NCI-H1694 treated with DMSO at 0.1 percent for 48 hours (cell line): ENCODE data around the gene PRKN.
A peak's percentile ranks its signal among the peaks of the same experiment; 100 is the strongest.

Experiments used
- DNase-seq: peaks from one replicate; lab custom pipeline; 2025; lab: John Stamatoyannopoulos, UW

Gene PRKN

DNA sequence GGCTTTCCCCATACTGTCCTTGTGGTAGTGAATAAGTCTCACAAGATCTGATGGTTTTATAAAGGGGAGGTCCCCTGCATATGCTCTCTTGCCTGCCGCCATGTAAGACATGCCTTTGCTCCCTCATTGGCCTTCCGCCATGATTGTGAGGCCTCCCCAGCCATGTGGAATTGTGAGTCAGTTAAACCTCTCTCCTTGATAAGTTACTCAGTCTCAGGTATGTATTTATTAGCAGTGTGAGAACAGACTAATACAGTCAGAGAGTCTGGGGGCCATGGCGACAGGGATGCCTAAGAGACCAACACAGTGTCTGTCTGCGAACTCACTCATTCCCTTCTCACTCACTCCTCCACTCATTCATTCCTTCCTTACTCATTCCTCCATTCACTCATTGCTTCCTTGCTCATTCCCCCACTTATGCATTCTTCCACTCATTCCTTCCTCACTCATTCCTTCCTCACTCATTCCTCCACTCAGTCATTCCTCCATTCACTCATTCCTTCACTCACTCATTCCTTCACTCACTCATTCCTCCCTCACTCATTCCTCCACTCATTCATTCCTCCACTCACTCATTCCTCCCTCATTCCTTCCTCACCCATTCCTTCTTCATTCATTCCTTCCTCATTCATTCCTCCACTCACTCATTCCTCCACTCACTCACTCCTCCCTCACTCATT, 1316.2 kb downstream of the PRKN start:
- no peak for DNase-seq

DNA sequence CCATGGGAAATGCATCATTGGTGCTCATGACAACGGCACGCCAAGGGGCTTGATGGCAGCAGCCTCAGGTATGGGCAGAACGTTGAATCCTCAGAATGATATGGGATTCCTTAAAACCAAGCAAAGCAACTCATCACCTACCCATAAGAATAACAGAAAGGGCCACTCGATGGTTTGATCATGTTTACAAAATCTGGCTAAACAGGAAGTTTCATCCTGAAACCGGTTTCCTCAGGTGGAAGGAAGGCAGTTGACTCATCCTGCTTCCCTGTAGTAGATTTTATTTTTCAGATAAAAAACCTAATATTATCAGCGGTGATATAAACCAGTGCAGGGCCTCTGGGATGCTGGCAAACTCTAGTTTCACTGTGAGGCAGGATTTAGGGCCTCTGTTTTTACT, 1316.8 kb downstream of the PRKN start:
- DNase-seq = no peak

DNA sequence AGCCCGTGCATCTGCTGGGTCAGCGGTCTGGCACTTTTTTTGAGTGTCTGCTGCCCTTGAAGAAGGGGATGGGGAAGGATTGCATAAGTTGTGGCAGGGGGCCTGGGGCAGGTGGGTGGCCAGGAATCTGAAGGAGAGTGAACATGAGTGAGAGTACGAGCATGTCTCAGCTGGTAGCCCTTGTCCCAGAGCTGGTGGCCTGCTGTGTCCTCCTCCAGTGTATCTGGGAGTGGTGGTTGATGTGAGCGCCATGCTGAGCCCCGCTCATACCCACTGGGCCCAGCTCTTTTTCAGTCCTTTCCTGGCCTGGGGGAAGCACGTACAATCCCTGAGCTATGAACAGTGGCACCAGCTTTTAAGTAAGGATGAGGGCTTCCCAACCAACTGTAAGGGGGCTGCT, 1317.5 kb downstream of the PRKN start:
- DNase-seq = no peak

DNA sequence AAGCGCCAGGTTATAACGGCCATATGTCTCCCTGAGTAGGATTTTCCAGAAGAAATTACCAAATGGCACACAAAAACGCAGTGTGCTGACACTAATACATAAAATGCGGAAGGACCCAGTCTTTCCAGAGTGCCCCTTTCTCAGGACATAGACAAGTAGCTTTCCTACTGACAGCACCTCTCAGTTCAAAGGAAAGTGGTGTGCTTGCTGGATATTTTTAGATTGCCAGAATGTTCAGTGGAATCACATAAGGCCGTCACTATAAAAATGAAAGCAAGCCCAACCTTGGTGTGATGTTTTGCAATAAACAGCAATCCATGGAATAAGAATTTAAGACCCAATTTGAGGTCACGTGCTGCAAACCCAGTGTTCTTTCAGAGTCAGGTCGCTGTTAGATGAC, 1318.2 kb downstream of the PRKN start:
- DNase-seq = no peak

GRCh38 chr6:161408041-161408440, 1319.5 kb downstream of the PRKN start:
- DNase-seq = no peak

DNA sequence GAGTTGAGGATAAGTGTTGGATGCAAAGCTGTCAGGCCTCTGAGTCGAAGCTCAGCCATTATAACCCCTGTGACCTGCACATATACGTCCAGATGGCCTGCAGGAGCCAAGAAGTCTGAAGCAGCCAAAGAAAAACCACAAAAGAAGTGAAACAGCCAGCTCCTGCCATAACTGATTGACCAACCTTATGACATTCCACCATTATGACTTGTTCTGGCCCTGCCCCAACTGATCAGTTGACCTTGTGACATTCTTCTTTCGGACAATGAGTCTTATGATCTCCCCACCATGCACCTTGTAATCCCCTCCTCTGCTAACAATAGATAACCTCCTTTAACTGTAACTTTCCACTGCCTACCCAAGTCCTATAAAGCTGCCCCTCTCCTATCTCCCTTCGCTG, 1320.0 kb downstream of the PRKN start:
- no peak for DNase-seq

GRCh38 chr6:161407115-161407514, 1320.5 kb downstream of the PRKN start:
- no peak for DNase-seq

GRCh38 chr6:161406646-161407045, 1320.9 kb downstream of the PRKN start:
- DNase-seq = no peak

- no peak for DNase-seq
Observed at GRCh38 chr6:161405418-161405817, 1322.1 kb downstream of the PRKN start.

DNA sequence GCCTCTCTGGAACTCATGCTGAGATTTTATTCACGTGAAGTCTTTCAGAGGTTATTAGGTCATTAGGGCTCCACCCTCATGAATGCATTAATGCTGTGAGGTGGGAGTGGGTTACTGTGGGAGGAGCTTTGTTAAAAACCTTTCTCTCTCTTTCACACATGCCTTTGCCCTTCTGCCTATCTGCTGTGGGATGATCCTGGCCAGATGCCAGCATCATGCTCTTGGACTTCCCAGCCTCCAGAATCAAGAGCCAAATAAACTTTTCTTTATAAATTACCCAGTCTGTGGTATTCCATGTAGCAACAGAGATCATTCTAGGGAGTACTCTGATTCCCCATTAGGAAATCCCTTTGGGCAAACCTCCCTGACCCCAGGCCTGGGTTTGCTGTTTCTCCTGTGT, 1323.8 kb downstream of the PRKN start:
- no peak for DNase-seq

DNA sequence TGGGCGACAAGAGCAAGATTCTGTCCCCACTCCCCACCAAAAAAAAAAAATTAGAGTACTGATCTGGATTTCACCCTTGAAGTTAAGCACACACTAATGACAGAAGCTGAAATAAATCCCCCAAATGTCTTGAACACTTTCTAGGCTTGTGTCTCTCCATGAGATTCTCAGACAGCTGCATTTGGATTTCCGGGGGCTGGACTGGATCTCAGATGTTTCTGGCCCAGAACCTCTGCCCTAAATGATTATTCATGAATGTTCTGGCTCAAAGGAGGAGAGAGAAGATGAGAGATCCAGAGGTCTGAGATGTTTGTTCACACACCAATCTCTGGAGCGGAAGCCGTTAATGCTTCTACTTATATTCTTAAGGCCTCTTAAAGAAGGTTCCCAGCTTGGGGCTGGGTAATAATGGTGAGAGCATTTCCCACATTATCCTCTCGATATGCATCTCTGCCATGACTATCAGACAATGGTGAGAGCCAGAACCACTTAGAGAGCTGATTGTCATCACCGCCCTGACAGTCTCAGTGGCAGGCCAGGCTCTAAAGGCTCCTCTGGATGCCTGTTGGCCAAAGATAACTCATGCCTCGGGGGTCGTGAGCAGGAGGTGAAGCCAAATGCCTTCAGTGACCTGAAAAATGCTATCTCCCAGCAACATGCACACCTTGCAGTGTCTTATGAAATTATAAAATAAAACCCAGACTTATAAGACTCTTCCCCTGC, 1325.8 kb downstream of the PRKN start:
- DNase-seq = no peak

- no peak for DNase-seq
Observed at GRCh38 chr6:161400671-161401070, 1326.9 kb downstream of the PRKN start.

GRCh38 chr6:161396539-161396938, 1331.0 kb downstream of the PRKN start:
- DNase-seq = no peak

DNA sequence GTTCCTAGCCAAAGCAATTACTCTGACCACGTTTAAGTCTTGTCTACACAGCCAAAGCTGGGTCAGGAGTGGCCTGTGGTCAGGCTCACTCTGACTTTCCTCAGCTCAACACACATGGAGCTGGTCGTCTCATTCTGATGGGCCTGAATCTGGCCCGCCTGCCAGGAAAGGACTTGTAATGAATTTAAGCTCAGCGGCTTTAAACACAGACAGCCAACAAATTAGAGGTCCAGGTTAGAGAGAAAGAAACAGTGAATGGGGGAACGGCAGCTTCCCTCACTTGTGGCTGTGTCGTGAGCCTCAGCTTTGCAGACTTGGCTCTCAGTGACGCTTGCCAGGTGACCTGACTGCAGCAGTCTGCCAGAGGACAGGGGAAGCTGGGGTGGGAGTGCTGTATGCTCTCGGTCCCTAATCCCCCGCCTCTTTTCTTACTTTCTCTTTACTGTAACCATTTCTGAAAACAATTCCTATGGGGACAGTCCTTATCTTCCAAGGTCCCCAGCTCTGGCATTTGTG, 1331.8 kb downstream of the PRKN start:
- no peak for DNase-seq

- no peak for DNase-seq
Observed at GRCh38 chr6:161394437-161394836, 1333.1 kb downstream of the PRKN start.

GRCh38 chr6:161393839-161394364, 1333.7 kb downstream of the PRKN start:
- DNase-seq = peak; percentile 36

DNA sequence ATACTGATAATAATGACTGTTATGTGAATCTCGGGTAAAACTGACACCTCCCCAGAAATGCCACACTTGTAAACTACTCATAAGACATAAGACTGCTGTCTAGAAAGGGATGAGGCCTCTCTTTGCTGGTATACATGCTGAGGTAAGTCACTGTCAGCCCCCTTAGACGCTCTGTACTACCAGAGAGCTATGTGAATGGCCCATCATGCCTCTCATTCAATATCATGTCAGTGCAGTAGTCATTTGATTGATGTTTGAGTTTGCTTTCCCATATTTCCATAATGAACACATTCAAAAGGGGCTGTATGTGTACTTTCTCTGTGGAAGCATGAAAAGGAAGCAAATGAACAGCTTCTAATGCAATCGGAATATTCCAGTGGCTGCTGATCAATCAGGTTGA, 1334.3 kb downstream of the PRKN start:
- no peak for DNase-seq

GRCh38 chr6:161389756-161390155, 1337.8 kb downstream of the PRKN start:
- DNase-seq = no peak

- no peak for DNase-seq
Observed at GRCh38 chr6:161383951-161384350, 1343.6 kb downstream of the PRKN start.

- no peak for DNase-seq
Observed at GRCh38 chr6:161379834-161380582, 1347.6 kb downstream of the PRKN start.

- no peak for DNase-seq
Observed at GRCh38 chr6:161378115-161378514, 1349.5 kb downstream of the PRKN start.

DNA sequence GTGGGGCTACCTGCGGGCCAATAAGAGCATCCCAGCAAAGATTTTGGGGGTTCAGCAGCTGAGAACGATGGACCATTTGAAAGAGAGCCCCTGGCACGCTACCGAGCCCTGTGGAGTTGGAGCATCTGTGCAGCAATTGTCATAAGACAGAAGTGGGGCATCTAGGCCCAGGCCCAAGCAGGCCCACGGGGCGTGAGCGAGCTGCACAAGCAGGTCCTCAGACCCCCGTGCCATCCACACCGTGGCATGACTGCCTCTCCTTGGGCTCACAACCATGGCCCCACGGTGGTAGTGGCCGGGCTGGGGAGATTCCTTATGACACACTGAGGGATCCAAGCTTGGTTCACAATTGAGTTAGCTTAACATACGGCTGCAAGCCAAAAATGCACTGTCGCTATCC, 1350.5 kb downstream of the PRKN start:
- no peak for DNase-seq

DNA sequence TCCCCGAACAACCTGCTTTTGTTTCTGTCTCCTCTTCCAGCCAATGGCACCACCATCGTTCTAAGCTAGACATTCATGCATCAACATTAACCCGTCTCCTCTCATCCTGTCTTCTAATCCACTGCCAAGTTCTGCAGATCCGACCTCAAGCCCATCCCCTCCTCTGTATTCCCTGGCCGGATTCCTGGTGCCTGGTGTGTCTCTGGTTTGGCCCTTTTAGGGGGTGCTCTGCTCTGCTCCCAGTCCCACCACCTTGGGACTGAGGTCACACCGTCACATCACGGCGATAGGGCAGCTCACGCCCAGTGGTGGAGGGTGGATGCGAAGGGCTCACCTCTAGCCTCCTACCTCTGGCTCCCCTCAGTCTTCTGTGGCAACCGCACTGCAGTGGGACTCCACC, 1351.2 kb downstream of the PRKN start:
- no peak for DNase-seq
